ENCODE data around the gene PRR29. TPM values are rescaled to one million over a fixed set of nuclear protein-coding genes. Genes with fewer than 3 reads are reported as not detected.

The PRR29 gene
- total and polyA plus RNA-seq, 4 donors: 0.02 to 0.35 (median 0.14) TPM; not detected in 1

DNA sequence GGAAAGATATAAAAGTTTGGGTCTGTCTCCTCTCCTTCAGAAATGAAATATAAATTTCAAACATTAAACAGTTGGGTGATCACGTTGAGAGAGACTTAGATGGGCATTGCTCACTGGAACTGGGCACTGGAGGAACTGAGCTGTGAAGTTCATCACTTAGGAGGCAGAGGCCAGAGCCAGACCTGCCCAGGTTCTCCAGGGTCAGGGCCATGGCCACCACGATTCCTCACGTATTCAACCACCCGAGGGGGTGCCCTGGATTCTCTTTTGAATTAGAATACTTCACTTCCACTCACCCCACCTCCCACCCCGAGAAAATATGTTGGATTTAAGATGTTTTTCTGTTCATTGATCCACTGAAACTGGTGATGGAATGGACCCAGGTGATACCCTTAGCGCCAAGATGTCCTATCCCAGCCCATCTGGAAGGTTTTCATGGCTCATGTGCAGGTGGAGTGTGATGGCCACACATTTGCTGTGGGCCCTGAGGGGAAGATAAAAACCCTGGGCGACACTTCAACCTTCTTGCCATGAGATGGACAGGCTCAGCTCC lies 6.1 kb downstream of the PRR29 start:
- H3K4me1 ChIP-seq (ENCODE audit: control insufficient read depth in 4 of 4, insufficient read depth in 4 of 4, low read length in 3 of 4): peaks cover 0 to 8% (median 0%) of the 10 kb centered on the region in 4 donors

More for the DNA sequence above, 6.1 kb downstream of the PRR29 start:
- Histone ChIP-seq H3K36me3 (ENCODE audit: control insufficient read depth in 4 of 4, insufficient read depth in 3 of 4, low read depth in 1 of 4, low read length in 3 of 4) (peaks cover 0 to 3% (median 0%) of the 10 kb centered on the region in 4 donors), H3K9me3 (ENCODE audit: control insufficient read depth in 4 of 4, low read length in 3 of 4) (no peaks in the 10 kb centered on the region), H3K9ac (ENCODE audit: low read depth in 1 of 2, low read length in 2 of 2) (no peak overlapping the region), H3K27ac (ENCODE audit: low read depth in 1 of 2, low read length in 2 of 2) (no peak overlapping the region), H3K4me3 (ENCODE audit: low read depth in 1 of 3, low read length in 3 of 3) (no peak overlapping the region), H3K27me3 (ENCODE audit: control insufficient read depth in 4 of 4, insufficient read depth in 4 of 4, low read length in 3 of 4) (peaks cover 0 to 2% (median 0%) of the 10 kb centered on the region in 4 donors)
- TF ChIP-seq HNF4A (conservative IDR thresholded peaks at IDR 0.05): no peak
- TF ChIP-seq FOXA1 (IDR thresholded peaks at IDR 0.05): no peak
- TF ChIP-seq, protein P1, sequence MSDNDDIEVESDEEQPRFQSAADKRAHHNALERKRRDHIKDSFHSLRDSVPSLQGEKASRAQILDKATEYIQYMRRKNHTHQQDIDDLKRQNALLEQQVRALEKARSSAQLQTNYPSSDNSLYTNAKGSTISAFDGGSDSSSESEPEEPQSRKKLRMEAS (IDR thresholded peaks at IDR 0.05): no peak
- no peak for TF ChIP-seq JUND (IDR thresholded peaks at IDR 0.05)
- TF ChIP-seq REST (IDR thresholded peaks at IDR 0.05): no peak
- no peak for TF ChIP-seq HNF4G (IDR thresholded peaks at IDR 0.05)
- no peak for TF ChIP-seq TAF1 (conservative IDR thresholded peaks at IDR 0.05)
- no peak for TF ChIP-seq SP1 (IDR thresholded peaks at IDR 0.05)
- TF ChIP-seq RAD21 (IDR thresholded peaks at IDR 0.05): no peak
- TF ChIP-seq, protein P2, sequence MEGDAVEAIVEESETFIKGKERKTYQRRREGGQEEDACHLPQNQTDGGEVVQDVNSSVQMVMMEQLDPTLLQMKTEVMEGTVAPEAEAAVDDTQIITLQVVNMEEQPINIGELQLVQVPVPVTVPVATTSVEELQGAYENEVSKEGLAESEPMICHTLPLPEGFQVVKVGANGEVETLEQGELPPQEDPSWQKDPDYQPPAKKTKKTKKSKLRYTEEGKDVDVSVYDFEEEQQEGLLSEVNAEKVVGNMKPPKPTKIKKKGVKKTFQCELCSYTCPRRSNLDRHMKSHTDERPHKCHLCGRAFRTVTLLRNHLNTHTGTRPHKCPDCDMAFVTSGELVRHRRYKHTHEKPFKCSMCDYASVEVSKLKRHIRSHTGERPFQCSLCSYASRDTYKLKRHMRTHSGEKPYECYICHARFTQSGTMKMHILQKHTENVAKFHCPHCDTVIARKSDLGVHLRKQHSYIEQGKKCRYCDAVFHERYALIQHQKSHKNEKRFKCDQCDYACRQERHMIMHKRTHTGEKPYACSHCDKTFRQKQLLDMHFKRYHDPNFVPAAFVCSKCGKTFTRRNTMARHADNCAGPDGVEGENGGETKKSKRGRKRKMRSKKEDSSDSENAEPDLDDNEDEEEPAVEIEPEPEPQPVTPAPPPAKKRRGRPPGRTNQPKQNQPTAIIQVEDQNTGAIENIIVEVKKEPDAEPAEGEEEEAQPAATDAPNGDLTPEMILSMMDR (IDR thresholded peaks at IDR 0.05; ENCODE audit: low read depth, low read length, missing input control): no peak
- TF ChIP-seq EGR1 (IDR thresholded peaks at IDR 0.05; ENCODE audit: low read depth in 2 of 2): no peak
- TF ChIP-seq NR2F2 (IDR thresholded peaks at IDR 0.05): no peak
- TF ChIP-seq FOXA2 (IDR thresholded peaks at IDR 0.05): no peak
- TF ChIP-seq RXRA (IDR thresholded peaks at IDR 0.05): no peak
- TF ChIP-seq ATF3 (IDR thresholded peaks at IDR 0.05): no peak
- no peak for TF ChIP-seq GABPA (IDR thresholded peaks at IDR 0.05 in 1 of 2, conservative IDR thresholded peaks at IDR 0.05 in 1 of 2)
- TF ChIP-seq YY1 (IDR thresholded peaks at IDR 0.05): no peak
- TF ChIP-seq, protein P3, sequence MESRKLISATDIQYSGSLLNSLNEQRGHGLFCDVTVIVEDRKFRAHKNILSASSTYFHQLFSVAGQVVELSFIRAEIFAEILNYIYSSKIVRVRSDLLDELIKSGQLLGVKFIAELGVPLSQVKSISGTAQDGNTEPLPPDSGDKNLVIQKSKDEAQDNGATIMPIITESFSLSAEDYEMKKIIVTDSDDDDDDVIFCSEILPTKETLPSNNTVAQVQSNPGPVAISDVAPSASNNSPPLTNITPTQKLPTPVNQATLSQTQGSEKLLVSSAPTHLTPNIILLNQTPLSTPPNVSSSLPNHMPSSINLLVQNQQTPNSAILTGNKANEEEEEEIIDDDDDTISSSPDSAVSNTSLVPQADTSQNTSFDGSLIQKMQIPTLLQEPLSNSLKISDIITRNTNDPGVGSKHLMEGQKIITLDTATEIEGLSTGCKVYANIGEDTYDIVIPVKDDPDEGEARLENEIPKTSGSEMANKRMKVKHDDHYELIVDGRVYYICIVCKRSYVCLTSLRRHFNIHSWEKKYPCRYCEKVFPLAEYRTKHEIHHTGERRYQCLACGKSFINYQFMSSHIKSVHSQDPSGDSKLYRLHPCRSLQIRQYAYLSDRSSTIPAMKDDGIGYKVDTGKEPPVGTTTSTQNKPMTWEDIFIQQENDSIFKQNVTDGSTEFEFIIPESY (IDR thresholded peaks at IDR 0.05): no peak
- WGBS: 89% methylated on average over 7 of the region's 7 CpGs
- DNase-seq (ENCODE audit: low spot score): no peak
